Ascending aorta (tissue), 2 donors: Measurements from ENCODE around the gene TEX264. TPM values are rescaled to one million over a fixed set of nuclear protein-coding genes. Genes with fewer than 3 reads are reported as not detected.

ENCODE experiments used
- DNase-seq, 2 donors: peaks; one replicate each; pipeline ENCODE4 v3.0.0-alpha.2; 2019; ENCODE audit warnings: low spot score in 2 of 2
- H3K27ac ChIP-seq, 2 donors: fragments of 200-600 bp; sonication (generic); one replicate each; pipeline ENCODE4 v1.5.1; 2016 to 2017; ENCODE audit warnings: mild to moderate bottlenecking in 1 of 2
- H3K27me3 ChIP-seq: fragments of 200-600 bp; sonication (generic); one replicate; pipeline ENCODE4 v1.5.1; 2017
- H3K36me3 ChIP-seq, 2 donors: fragments of 200-600 bp; sonication (generic); one replicate each; pipeline ENCODE4 v1.5.1; 2016
- H3K4me1 ChIP-seq, 2 donors: fragments of 200-600 bp; sonication (generic); one replicate each; pipeline ENCODE4 v1.5.1; 2016 to 2017; ENCODE audit warnings: mild to moderate bottlenecking in 1 of 2
- H3K4me3 ChIP-seq, 2 donors: fragments of 200-600 bp; sonication (generic); one replicate each; pipeline ENCODE4 v1.5.1; 2016 to 2017; ENCODE audit warnings: mild to moderate bottlenecking in 1 of 2
- H3K9me3 ChIP-seq, 2 donors: fragments of 200-600 bp; sonication (generic); one replicate each; pipeline ENCODE4 v1.5.1; 2016
- CTCF ChIP-seq, 3 experiments: fragments of 200-600 bp in 2 of 3; fragments of 450-650 bp in 1 of 3; sonication (generic) in 2 of 3; IDR thresholded peaks; one replicate each; pipeline ENCODE4 v1.5.1; 2016 to 2019; ENCODE audit warnings: antibody characterized with exemption in 3 of 3, mild to moderate bottlenecking in 1 of 3, moderate library complexity in 1 of 3
- intact Hi-C: fragments of 100-400 bp; cut with DNase I; formaldehyde crosslinking; loops from one replicate; pipeline ENCODE4 v1.15.1; 2023
- total RNA-seq: library from RNA; depleted of rRNA; stranded (reverse); fragments of >200 nt; gene quantifications from one replicate; pipeline ENCODE4 v1.1.0, GENCODE V29; 2016

TEX264 gene
- total RNA-seq, 1 donor from 2014 or later = 69.1 TPM

GRCh38 chr3:51727500-51727899 is 56.4 kb downstream of the TEX264 start:
- H3K9me3 ChIP-seq = no peaks in the 10 kb centered on the region
- no peaks in the 10 kb centered on the region for H3K36me3 ChIP-seq
- no peak overlapping the region for H3K4me3 ChIP-seq
- TF ChIP-seq CTCF (IDR thresholded peaks at IDR 0.05) = no peak
- H3K27ac ChIP-seq = no peak overlapping the region
- H3K4me1 ChIP-seq = no peaks in the 10 kb centered on the region
- intact Hi-C loops = no loop called here
- DNase-seq = no peak
- no peaks in the 10 kb centered on the region for H3K27me3 ChIP-seq

GRCh38 chr3:51729042-51729633 is 58.1 kb downstream of the TEX264 start:
- TF ChIP-seq CTCF (IDR thresholded peaks at IDR 0.05) = no peak
- H3K27ac ChIP-seq = no peak overlapping the region
- no peaks in the 10 kb centered on the region for H3K4me1 ChIP-seq
- intact Hi-C loops = no loop called here
- H3K27me3 ChIP-seq = no peaks in the 10 kb centered on the region
- no peak overlapping the region for H3K4me3 ChIP-seq
- no peak for DNase-seq
- H3K36me3 ChIP-seq = no peaks in the 10 kb centered on the region
- H3K9me3 ChIP-seq = no peaks in the 10 kb centered on the region

GRCh38 chr3:51733859-51734571 is 63.0 kb downstream of the TEX264 start:
- Histone ChIP-seq H3K36me3 (no peaks in the 10 kb centered on the region), H3K27ac (no peak overlapping the region), H3K9me3 (no peaks in the 10 kb centered on the region), H3K4me3 (no peak overlapping the region), H3K4me1 (no peaks in the 10 kb centered on the region), H3K27me3 (no peaks in the 10 kb centered on the region)
- no peak for DNase-seq
- TF ChIP-seq CTCF (IDR thresholded peaks at IDR 0.05) = no peak
- intact Hi-C loops = no loop called here

- DNase-seq = no peak
- no peaks in the 10 kb centered on the region for H3K4me1 ChIP-seq
- no peaks in the 10 kb centered on the region for H3K9me3 ChIP-seq
- no peak for TF ChIP-seq CTCF (IDR thresholded peaks at IDR 0.05)
- no peaks in the 10 kb centered on the region for H3K27me3 ChIP-seq
- intact Hi-C loops = no loop called here
- H3K36me3 ChIP-seq = no peaks in the 10 kb centered on the region
- H3K4me3 ChIP-seq = no peak overlapping the region
- H3K27ac ChIP-seq = no peak overlapping the region
Observed at GRCh38 chr3:51734572-51734907, 63.5 kb downstream of the TEX264 start.

- TF ChIP-seq CTCF (IDR thresholded peaks at IDR 0.05) = no peak
- Histone ChIP-seq H3K27ac (no peak overlapping the region), H3K27me3 (no peaks in the 10 kb centered on the region), H3K36me3 (no peaks in the 10 kb centered on the region), H3K9me3 (no peaks in the 10 kb centered on the region), H3K4me3 (no peak overlapping the region), H3K4me1 (no peaks in the 10 kb centered on the region)
- no peak for DNase-seq
- intact Hi-C loops = no loop called here
Observed at GRCh38 chr3:51735039-51735438, 64.0 kb downstream of the TEX264 start.
